HG03175 (cell line): Measurements from ENCODE around the gene CSF3R.
A peak's percentile ranks its signal among the peaks of the same experiment; 100 is the strongest.
"Not testable (repeated sequence)": the region's sequence is repeated elsewhere in the genome, so short reads cannot be mapped to it uniquely, and the experiment has no call there.

Source experiments
- ATAC-seq: cut with Tn5 transposase; IDR thresholded peaks from one replicate; pipeline ENCODE4 v1.9.1; 2021; ENCODE audit warnings: mild to moderate bottlenecking, moderate library complexity; ENCODE audit not compliant: unreplicated experiment

CSF3R gene

GRCh38 chr1:36484099-36484498 lies 1.4 kb upstream of the CSF3R start:
- ATAC-seq: no peak

- no peak for ATAC-seq
Measured at GRCh38 chr1:36481771-36482723, 666 bp downstream of the CSF3R start.

DNA sequence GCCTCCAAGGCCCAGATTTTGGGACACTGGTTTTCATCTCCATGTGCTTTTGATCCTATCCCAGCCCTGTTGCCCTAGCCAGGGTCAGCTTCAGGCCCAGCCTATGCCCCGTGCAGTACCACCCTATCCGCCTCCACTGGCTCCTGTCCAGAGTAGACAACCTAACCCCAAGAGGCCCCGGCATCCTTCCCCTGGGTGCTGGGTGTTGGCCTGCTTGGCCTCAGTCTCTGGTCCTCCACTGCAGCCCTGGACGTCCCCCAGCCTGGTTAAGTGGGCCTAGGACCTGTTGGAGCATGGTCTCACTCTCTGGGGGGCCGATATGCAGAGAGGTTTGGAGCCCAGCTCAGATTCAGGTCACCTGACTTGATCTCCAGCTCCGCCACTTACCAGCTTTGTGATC lies 1.6 kb downstream of the CSF3R start:
- no peak for ATAC-seq

GRCh38 chr1:36480161-36480560 lies 2.6 kb downstream of the CSF3R start:
- ATAC-seq: no peak

DNA sequence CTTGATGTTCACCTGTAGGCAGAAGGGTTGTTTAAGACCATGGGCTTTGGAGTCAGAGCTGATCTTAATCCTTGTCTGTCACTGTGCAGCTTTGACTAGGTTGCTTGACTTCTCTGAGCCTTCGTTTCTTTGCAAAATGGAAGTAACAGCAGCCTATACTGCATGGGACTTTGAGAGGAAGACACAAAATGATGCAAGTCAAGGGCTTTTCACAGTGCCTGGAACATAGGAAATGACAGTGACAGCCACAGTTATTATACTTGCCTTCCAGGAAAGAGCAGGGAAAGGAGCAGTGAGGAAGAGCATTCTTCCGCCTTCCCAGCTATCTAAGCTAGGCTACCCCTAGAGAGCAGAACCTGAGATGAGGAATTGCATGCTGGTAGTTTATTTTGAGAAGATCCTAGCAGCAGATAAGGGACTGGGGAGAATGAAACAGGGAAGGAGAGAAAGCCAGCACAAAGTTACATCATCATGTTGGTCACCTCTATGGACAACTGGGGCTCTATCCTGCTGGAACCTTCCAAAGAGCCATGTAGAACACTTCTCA lies 3.1 kb downstream of the CSF3R start:
- no peak for ATAC-seq

- not testable (repeated sequence) for ATAC-seq
Measured at GRCh38 chr1:36477615-36478014, 5.1 kb downstream of the CSF3R start.

DNA sequence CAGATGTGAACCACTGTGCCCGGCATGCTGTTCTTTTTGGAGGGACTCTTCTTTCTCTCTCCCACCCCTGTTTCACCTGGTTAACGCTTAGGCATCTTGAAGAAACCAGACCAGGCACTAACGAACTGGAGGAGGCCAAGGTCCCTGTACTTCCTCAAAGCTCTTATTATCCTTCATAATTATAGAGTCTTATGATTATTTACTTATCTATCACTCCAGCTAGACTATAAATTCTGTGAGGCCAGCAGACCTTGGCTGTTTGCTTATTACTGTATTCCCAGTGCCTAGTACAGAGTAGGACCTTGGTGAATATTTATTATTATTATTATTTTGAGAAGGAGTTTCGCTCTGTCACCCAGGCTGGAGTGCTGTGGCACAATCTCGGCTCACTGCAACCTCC lies 5.8 kb downstream of the CSF3R start:
- no peak for ATAC-seq

DNA sequence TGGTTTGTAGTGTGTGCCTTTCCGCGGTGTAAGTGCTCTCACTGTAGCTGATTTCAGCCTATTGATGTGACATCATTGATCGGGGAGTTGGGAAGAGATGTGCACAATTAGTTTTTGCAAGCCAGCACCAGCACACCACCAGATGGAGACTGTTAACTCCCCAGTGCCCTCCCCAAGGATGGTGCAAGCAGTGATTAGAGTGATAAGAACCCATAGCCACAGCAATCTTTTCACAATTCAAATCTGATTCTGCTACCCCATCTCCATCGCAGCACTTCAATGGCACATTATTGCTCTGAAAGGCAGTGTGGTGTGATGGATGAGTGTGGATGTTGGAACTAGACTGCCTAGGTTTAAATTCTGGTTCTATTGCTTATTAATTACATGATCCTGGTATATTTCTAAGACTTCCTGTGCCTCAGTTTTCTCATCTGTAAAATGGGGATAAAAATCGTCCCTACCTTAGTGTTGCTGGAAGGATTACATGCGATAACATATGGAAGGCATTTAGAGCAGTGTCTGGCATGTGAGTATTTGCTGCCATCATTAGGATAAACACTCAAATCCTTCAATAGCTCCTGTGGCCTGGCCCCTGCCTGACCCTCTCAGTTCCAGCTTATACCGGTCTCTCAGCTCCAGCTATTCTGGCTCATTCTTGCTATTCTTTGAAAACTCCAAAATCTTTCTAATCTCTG lies 6.7 kb downstream of the CSF3R start:
- ATAC-seq: no peak

GRCh38 chr1:36475341-36475740 lies 7.4 kb downstream of the CSF3R start:
- no peak for ATAC-seq

GRCh38 chr1:36472656-36473055 lies 10.1 kb downstream of the CSF3R start:
- ATAC-seq: no peak

DNA sequence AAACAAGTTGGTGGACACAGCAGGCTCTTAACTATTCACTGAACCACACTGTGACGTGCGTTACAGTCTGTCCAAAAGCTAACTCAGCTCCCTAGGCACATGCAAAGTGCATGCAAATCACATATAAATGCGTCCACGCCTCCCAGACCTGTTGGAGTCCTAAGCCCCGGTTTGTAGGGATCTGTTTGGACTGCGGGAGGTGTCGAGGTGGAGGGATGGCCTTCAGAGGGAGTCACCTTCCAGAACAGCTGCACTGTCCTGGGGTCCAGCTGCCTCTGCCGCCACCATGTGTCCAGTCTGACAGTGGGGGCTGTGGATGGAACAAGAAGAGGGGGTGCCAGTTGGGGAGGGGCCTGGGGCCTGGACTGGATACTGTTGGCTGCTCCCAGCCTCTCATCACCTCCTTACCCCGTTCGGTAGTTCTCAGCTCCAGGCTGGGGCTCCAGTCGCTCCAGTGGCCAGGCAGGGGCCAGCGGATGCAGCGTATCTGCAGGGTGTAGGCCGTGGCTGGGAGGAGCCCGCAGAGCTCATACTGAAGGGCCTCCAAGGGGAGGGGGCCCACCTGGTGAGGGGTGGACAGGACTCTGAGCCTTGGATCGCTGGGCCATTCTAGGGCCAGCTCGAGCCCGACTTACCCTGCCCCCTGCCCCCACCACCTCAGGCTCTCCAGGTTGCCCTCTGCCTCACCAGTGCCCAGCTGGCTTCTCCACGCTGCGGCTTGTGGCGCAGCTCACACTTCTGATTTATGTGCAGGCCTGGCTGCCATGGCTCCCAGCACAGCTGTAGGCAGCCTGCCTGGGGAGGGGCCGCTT lies 10.7 kb downstream of the CSF3R start:
- no peak for ATAC-seq

DNA sequence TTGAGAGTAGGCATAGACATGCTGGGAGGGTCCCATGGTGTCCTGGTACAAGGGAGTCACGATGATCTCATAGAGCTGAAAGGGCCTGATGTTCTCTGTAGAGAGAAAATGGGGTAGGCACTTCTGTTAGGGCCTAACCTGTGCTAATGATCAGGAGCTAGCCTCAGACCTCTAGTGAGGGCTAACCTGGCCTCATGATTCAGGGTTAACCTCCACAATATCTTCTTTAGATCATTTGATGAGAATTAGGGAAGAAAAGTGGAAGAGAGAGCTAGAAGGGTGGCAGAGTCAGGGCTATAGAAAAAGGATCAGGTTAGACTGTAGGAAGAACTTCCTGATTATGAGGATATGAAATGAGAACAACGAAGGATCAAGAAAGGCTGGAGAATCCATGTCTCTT lies 13.6 kb downstream of the CSF3R start:
- no peak for ATAC-seq

DNA sequence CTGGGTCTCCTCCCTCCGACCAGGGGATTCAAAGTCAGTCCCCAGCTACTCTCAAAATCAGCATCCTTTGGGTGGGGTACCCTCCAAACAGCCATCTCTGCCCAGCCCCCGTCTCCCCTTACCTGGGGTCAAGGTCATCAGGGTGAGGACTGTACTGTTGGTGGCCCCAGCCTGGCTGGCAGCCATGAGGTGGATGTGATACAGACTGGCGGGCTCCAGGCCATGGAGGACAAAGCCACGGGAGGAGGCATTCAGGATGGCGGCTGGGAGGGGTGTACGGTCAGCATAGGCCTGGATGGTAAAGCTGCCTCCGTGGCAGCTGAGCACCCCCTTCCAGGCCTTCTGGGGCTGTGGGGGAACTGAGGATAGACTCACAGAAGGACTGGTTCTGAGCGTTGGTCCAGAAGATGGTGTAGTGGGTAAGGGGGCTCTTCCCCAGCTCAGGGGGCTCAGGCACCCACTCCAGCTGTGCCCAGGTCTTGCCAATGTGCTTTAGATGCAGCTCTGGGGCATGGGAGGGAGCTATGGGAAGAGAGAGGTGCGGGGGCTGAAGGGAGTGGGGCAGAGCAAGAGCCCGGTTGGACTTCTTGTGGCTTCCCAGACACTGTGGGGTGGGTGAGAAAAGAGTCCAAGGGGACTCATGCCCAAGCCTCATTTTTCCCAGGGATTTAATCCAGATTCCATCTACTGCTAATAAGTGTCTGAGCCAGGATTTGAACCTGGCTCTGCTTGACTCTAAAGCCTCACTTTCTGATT lies 14.8 kb downstream of the CSF3R start:
- ATAC-seq: no peak

DNA sequence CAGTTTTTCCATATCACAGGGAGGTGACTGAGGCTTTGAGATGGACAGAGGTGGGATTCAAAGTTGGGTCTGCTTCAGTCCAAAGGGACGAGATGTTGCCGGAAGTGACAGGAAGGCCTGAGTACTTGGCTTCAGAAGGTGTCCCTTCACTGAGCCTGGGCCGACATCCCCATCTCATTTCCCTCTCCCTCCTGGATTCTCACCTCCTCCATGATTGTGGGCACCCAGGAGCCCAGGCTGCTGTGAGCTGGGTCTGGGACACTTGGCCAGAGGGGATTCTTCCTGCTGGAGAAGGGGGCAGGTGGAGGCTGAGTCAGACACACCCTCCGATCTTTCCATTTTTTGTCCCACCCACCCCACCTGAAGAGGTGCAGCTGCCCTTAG lies 15.7 kb downstream of the CSF3R start:
- no peak for ATAC-seq

DNA sequence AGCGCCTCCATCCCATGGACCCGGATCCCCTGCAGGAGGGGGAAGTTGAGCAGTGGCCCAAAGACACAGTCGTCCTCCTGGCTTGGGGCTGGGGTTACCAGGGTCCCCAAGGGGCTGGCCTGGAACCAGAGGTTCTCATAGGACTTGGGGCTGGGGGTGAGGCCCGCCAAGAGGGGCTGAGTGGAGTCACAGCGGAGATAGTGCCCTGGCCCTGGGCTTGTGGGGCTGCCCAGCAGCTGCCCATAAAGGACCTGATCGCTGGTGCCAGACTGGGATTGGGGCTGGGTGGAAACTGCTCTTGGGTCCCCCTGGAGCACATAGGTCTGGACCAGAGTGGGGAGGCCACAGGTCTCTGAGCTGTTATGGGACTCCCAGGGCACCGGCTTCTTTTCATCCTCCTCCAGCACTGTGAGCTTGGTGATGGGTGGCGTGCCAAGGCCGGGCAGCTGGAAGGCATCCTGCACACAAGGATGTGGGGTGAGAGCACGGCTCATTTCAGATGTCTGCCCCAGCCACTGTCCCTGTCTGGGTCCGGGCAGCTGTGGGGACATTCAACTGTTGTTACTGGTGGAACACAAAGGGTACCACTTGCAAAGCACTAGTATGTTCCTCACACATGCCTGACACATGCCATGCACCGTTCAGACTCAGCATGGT lies 16.2 kb downstream of the CSF3R start:
- ATAC-seq: no peak

GRCh38 chr1:36465731-36466369 lies 16.9 kb downstream of the CSF3R start:
- no peak for ATAC-seq

GRCh38 chr1:36464605-36465393 lies 17.9 kb downstream of the CSF3R start:
- peak; percentile 33 for ATAC-seq

- ATAC-seq: peak; percentile 93
Measured at GRCh38 chr1:36463803-36464604, 18.7 kb downstream of the CSF3R start, which contains the start of gene MRPS15. Gene MRPS15 (minus strand): TSS chr1:36464384. CDS start chr1:36464275, 109 bp downstream.
